Lower leg skin (tissue), 4 donors: Measurements from ENCODE around the gene GUCY1A1. TPM values are rescaled to one million over a fixed set of nuclear protein-coding genes. Genes with fewer than 3 reads are reported as not detected.

Experiments used
- DNase-seq, 2 donors: peaks; one replicate each; pipeline ENCODE4 v3.0.0-alpha.2; 2019; ENCODE audit warnings: low spot score in 2 of 2
- H3K4me3 ChIP-seq: fragments of 200-600 bp; sonication (generic); 2 replicates; pipeline ENCODE4 v1.5.1; 2017; ENCODE audit warnings: mild to moderate bottlenecking, low read depth; ENCODE audit not compliant: poor library complexity, severe bottlenecking
- CTCF ChIP-seq, 3 donors: fragments of 450-650 bp; IDR thresholded peaks; one replicate each; pipeline ENCODE4 v1.5.1; 2016; ENCODE audit warnings: antibody characterized with exemption in 3 of 3, mild to moderate bottlenecking in 3 of 3, moderate library complexity in 2 of 3
- POLR2A ChIP-seq, 2 donors: fragments of 450-650 bp; IDR thresholded peaks; one replicate each; pipeline ENCODE4 v1.6.1; 2016 to 2017; ENCODE audit warnings: antibody characterized with exemption in 2 of 2, mild to moderate bottlenecking in 1 of 2, moderate library complexity in 1 of 2
- WGBS, 2 donors: methylation state at CpG; one replicate each; pipeline ENCODE4 v1.1.5; 2018; 5-methylcytosine and 5-hydroxymethylcytosine counted together
- intact Hi-C: fragments of 100-400 bp; cut with DNase I; formaldehyde crosslinking; loops from one replicate; pipeline ENCODE4 v1.15.0; 2023; ENCODE audit warnings: low total_unique reads
- total RNA-seq, 4 donors: library from RNA; depleted of rRNA; stranded (reverse); fragments of >200 nt; gene quantifications; one replicate each; pipeline ENCODE4 v1.1.0, GENCODE V29; 2016

GUCY1A1 gene
- total RNA-seq, 4 donors from 2014 or later, result 1.5 to 12.9 (median 9.2) TPM

GRCh38 chr4:155774033-155774432 is 107.4 kb downstream of the GUCY1A1 start:
- no peak overlapping the region for H3K4me3 ChIP-seq
- TF ChIP-seq POLR2A (IDR thresholded peaks at IDR 0.05) (no peak), CTCF (IDR thresholded peaks at IDR 0.05) (no peak)
- 79 to 91% methylated on average over 4 of the region's 4 CpGs for WGBS, 2 donors
- no peak for DNase-seq
- intact Hi-C loops, result no loop called here

- intact Hi-C loops, result no loop called here
Observed at GRCh38 chr4:155777971-155778735, 111.5 kb downstream of the GUCY1A1 start.

GRCh38 chr4:155780775-155781174 is 114.1 kb downstream of the GUCY1A1 start:
- intact Hi-C loops, result no loop called here
- no peak for DNase-seq
- WGBS, 2 donors, result 64 to 67% methylated on average over 1 of the region's 1 CpG
- H3K4me3 ChIP-seq, result no peak overlapping the region
- no peak for TF ChIP-seq CTCF (IDR thresholded peaks at IDR 0.05)
- TF ChIP-seq POLR2A (IDR thresholded peaks at IDR 0.05), result no peak

More at GRCh38 chr4:155777971-155778735, 111.5 kb downstream of the GUCY1A1 start:
- no peak overlapping the region for H3K4me3 ChIP-seq
- WGBS, 2 donors, result 56 to 57% methylated on average over 3 of the region's 3 CpGs
- TF ChIP-seq POLR2A (IDR thresholded peaks at IDR 0.05) (no peak), CTCF (IDR thresholded peaks at IDR 0.05) (no peak)
- no peak for DNase-seq

GRCh38 chr4:155781249-155781831 is 114.7 kb downstream of the GUCY1A1 start:
- intact Hi-C loops, result no loop called here
- no peak for TF ChIP-seq CTCF (IDR thresholded peaks at IDR 0.05)
- TF ChIP-seq POLR2A (IDR thresholded peaks at IDR 0.05), result no peak
- 91 to 94% methylated on average over 4 of the region's 4 CpGs for WGBS, 2 donors
- no peak for DNase-seq
- H3K4me3 ChIP-seq, result no peak overlapping the region

Other genes with a start within 250 kb of the GUCY1A1 start
- 1 to 10 TPM; 1.1 to 6.1 (median 4.9) TPM for gene GUCY1B1, start 92.2 kb downstream of the GUCY1A1 start, total RNA-seq
- not detected for gene ASIC5, start 199.4 kb downstream of the GUCY1A1 start, total RNA-seq
- under 1 TPM in 1 of 4 donors, not detected in 3; 0.23 TPM for gene TDO2, start 236.8 kb downstream of the GUCY1A1 start, total RNA-seq